ENCODE results near the gene IGFL3. TPM values are rescaled to one million over a fixed set of nuclear protein-coding genes. Genes with fewer than 3 reads are reported as not detected.

IGFL3 gene
- 0.55 and 2.4 TPM in 2 replicates for total RNA-seq

GRCh38 chr19:46124638-46125115 is at the start of gene IGFL3:
Gene IGFL3 (minus strand): TSS chr19:46124688. CDS start chr19:46124649, 39 bp downstream.

GRCh38 chr19:46147791-46148288 is 23.4 kb upstream of the IGFL3 start, which contains the start of gene IGFL2:
Gene IGFL2 (plus strand): TSS chr19:46148238. CDS start chr19:46148279, 41 bp downstream.

Other genes with a start within 250 kb of the IGFL3 start
- 24.1 and 27.7 TPM in 2 replicates for gene IRF2BP1, start 238.5 kb downstream of the IGFL3 start, total RNA-seq
- gene MYPOP, start 222.1 kb downstream of the IGFL3 start, total RNA-seq: 3.7 and 4.2 TPM in 2 replicates
- gene NANOS2, start 209.9 kb downstream of the IGFL3 start, total RNA-seq: not detected in 2 replicates
- 0.23 TPM in 1 of 2 replicates, not detected in the other for gene NOVA2, start 150.8 kb downstream of the IGFL3 start, total RNA-seq
- gene CCDC61, start 129.2 kb downstream of the IGFL3 start, total RNA-seq: 5.3 and 5.9 TPM in 2 replicates
- gene PGLYRP1, start 101.6 kb downstream of the IGFL3 start, total RNA-seq: not detected in 2 replicates
- 0.09 TPM in 1 of 2 replicates, not detected in the other for gene IGFL4, start 83.7 kb downstream of the IGFL3 start, total RNA-seq
- gene IGFL2, start 23.6 kb upstream of the IGFL3 start, total RNA-seq: 0.05 and 0.59 TPM in 2 replicates
- gene IGFL1, start 105.1 kb upstream of the IGFL3 start, total RNA-seq: not detected in 2 replicates
- 2.4 and 6.5 TPM in 2 replicates for gene HIF3A, start 172.4 kb upstream of the IGFL3 start, total RNA-seq
- gene PPP5C, start 222.4 kb upstream of the IGFL3 start, total RNA-seq: 35.3 and 57.0 TPM in 2 replicates